GM21367 (cell line): ENCODE data around the gene PPP1R12A.
"Not testable (repeated sequence)": the region's sequence is repeated elsewhere in the genome, so short reads cannot be mapped to it uniquely, and the experiment has no call there.

Source experiments
- ATAC-seq: cut with Tn5 transposase; IDR thresholded peaks from one replicate; pipeline ENCODE4 v1.9.1; 2021; ENCODE audit not compliant: unreplicated experiment

PPP1R12A gene

GRCh38 chr12:79895804-79896203 is 39.1 kb downstream of the PPP1R12A start:
- no peak for ATAC-seq

DNA sequence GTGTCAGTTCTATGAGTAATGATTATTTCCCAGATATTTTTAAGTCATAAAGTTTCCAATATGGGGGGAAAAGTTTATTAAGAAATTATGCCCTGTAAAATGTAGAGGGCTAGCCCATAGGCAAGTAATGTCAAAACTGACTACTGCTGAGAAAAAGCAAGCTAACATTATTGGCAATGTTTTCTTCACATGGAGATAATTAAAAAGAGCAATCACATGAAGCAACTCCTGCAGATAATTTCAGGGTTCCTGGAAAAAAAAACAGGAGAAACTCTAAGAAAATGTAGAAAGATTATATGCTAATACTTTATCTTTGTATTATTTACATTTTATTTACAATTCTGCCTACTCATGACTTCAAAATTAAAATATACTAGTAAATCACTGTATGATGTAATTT is 39.8 kb downstream of the PPP1R12A start:
- ATAC-seq, result no peak

GRCh38 chr12:79891506-79892162 is 43.3 kb downstream of the PPP1R12A start:
- no peak for ATAC-seq

DNA sequence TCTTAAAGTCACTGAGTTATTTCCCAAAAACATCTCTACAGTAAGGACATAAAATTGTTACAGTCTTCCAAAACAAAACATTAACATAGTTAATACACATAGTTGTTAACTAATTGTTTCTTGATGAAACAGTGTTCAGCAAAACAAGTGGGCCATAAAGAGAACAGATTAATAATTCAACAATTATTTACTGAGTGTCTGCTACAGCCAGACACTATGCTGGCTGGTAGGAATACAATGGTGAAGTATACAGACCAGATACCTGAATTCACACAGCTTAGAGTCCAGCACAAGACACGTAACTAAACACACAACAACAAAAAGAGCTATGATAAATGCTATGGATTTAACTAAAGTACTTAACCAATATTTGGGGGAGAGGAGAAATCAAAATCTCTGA is 47.0 kb downstream of the PPP1R12A start:
- ATAC-seq, result no peak

DNA sequence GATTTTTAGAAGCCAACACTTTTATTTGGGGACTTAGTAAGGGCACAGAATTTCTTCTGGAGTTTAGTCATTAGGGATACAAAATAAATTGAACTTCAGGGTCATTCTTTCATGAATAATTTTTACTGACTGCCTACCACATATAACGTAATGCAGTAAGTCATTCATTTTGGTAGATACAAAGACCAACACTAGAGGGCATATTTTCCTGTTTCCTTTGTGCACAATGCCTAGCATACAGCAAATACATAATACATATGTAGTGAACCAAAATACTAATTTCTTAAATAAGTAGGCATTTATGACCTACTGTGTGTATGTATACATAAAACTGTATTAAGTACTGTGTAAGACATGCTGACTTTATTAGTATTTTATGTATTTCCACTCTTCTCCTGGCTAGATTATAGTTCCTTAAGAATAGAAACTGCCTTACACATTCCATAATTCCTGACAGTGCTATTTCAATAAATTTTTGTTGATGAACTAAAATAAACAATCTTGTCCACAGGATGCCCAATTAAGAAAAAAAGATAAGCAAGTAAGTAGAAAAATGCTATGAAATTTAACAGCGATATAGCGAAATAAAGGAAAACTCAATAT is 47.9 kb downstream of the PPP1R12A start:
- ATAC-seq, result peak; percentile 83

DNA sequence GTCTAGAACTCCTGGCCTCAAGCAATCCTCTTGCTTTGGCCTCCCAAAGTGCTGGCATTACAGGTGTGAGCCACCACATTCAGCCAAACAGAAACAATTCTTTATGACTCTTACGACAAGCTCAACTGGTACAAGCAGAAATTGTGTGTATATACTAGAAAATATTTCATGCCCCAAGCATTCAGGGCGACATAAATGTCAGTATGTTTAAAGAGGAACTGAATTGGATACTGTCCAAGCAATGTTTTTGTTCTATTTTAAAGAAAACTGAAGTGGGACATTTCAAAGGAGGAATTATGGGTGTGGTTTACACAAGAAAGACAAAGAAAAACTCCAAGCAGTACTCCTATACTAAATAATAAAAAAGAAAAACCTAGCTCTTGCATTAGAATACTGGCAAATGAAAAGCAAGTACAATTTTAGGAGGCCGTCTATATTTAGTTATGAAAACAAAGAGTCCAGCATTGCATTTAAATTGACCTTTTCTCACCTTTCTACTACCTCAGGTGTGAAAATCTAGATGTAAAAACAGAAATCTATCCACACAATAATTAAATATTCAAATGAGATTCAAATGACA is 48.9 kb downstream of the PPP1R12A start:
- ATAC-seq, result no peak

DNA sequence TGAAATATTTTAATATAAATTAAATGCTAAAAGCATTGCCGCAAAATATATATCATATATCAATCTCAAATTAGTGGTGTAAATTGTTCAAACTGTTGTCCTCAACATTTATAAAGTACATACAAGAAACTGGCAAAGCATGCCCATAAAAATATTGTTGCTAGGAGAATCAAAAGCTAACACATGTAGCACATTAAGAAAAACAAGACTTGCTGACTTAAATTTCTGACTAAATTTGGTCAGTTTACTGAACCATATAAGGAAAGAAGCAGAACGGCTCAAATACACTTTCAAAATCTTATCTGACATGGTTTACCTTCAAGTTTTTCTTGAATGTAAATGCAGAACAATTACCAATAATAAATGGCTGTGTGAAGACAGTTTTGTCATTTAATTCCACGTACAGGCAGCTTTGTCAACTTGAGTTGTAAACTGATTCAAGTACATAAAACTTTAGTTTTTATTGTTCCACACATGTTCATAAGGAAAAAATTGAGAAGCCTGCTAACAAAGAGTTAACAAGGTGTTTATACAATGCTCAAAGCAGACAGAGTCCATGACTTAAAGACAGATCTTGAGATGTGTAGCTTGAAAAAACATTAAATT is 50.4 kb downstream of the PPP1R12A start:
- ATAC-seq, result no peak

DNA sequence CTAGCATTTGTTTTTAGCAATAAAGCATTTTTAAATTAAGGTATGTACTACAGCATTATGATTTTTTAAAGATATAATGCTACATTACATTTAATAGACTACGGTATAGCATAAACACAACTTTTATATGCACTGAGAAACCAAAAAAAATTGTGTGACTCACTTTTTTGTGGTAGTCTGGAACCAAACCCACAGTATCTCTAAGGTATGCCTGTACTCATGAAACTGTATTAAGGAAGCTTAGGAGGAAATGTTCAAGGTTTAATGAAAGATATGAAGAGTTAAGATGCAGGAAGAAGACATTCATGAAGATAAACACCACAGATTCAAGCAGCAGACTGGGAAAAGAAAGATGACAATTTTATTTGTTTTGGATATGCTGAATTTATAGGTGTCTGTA is 51.7 kb downstream of the PPP1R12A start:
- ATAC-seq, result no peak

DNA sequence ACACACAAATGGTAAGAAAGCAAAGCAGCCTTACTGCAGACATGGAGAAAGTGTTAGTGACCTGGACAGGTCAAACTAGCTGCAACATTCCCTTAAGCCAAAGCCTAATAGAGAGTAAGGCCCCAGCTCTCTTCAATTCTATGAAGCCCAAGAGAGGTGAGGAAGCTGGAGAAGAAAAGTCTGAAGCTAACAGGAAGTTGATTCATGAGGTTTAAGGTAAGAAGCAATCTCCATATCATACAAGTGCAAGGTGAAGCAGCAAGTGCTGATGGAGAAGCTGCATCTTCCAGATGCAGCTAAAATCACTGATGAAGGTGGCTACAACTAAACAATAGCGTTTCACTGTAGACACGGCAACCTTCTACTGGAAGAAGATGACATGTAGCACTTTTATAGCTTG is 53.5 kb downstream of the PPP1R12A start:
- no peak for ATAC-seq

DNA sequence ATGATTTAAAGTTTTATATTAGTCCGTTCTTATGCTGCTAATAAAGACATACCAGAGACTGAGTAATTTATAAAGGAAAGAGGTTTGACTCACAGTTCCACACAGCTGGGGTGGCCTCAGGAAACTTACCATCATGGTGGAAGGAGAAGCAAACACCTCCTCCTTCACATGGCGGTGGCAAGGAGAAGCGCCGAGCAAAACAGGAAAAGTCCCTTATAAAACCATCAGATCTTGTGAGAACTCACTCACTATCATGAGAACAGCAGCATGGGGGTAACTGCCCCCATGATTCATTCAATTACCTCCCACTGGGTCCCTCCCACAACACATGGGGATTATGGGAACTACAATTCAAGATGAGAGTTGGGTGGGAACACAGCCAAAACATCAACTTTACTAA is 56.4 kb downstream of the PPP1R12A start:
- ATAC-seq, result not testable (repeated sequence)

GRCh38 chr12:79877246-79877645 is 57.7 kb downstream of the PPP1R12A start:
- ATAC-seq, result no peak

DNA sequence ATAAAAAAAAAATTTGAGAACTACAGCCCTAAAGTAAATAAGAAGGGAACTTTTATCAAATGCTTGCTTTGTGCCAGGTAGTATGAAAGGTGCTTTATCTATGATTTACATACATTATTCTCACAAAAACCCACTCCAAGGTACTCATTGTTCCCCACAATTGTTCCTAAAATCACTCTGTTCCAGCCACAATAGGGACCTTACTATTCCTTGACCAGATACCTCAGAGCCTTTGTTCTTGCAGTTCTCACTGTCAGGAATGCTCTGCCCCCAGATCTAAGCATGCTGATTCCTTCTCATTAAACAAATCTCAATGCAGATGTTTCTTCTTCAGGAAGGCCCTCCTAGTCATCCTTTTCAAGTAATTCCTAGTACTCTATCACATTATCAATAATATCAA is 60.2 kb downstream of the PPP1R12A start:
- ATAC-seq, result no peak

GRCh38 chr12:79873201-79873600 is 61.7 kb downstream of the PPP1R12A start:
- ATAC-seq, result no peak

DNA sequence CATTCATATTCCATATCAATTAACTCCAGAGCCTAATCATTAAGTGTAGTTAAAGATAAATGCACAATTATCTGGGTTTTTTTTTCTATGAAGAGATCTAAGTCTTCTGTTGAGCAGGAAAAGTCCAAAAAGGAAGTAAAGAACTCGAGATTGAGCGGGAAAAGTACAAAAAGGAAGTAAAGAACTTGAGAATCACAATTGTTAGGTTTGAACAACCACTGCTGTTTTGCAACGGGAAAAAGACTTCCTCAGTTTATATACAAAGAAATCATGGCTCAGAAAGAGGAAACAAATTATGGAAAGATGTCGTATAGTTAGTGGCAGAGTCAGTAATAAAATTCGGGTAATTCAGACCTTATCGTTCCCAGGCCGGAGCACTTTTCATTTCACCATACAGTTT is 63.3 kb downstream of the PPP1R12A start:
- ATAC-seq, result no peak

DNA sequence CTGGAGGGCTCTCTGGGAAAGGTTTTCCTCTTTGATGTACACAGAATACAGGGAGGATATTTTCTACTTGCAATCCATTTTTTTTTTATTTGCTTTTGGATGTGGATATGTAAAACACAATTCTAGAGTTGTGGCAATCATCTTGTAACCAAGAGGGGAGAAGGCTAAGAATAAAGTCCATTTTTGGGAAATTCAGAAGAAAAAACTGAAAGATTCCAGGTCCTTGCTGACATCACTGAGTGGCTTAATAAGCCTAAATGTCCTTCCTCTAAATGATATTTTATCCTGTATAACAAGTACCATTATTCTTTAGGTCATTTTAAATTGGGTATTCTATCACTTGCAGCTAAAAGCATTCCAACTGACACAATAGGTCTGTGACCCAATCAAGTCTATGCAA is 64.0 kb downstream of the PPP1R12A start:
- no peak for ATAC-seq

GRCh38 chr12:79859646-79860045 is 75.3 kb downstream of the PPP1R12A start:
- no peak for ATAC-seq

DNA sequence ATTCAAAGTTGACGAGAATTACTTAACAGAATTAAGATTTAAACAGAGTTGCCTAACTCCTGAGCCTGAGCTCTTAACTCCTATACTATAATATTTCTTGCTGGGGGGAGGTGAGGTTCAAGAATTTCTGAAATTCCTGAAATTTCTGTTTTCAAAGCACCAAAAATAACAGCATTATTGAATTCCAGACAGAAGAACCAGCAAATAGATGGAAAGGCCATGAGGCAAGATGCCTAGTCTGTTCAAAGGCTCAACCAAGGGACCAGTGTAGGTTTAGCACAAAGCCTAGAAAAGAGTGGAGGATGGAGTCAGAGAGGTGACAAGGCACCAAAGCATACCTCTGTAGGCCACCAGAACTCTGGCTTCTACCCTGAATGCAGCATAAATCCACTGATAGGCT is 76.4 kb downstream of the PPP1R12A start:
- no peak for ATAC-seq

DNA sequence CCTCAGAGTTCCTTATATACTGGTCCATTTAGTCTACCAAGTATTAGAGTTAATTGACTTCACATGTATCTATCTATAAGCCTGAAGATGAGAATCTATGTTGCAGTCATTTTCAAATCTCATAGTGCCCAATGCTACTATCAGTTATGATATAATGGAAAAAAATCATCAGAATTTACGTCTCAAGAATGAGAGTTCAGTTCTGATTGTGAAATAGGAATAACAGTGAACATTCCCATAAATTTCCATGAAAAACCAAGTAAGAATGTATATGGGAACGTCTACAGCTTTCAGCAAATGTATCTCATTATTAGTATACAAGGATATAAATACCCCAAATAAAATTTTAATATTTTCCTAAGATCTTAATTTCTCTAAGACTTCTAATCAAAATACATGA is 77.2 kb downstream of the PPP1R12A start:
- ATAC-seq, result no peak

DNA sequence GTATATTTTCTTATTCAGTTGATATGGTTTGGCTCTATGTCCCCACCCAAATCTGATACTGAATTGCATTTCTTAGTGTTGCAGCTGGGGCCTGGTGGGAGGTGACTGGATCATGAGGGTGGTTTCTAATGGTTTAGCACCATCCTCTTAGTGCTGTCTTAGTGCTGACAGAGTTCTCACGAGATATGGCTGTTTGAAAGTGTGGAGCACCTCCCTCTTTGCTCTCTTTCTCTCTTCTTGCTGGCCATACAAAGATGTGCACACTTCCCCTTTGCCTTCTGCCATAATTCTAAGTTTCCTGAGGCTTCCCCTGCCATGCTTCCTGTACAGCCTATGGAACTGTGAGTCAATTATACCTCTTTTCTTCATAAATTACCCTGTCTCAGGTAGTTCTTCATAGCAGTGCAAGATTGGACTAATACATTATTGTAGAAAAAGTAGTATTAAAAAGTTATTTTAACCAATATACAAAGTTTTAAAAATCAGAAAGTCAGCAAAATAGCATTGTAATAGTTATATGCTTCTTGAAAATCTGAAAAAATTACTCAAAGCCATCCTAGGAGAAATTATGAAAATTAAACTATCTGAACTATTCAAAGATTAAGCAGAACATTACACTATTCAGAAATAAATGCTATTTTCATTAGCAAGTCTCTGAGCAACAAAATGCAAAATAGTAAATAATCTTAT is 84.1 kb downstream of the PPP1R12A start:
- no peak for ATAC-seq

DNA sequence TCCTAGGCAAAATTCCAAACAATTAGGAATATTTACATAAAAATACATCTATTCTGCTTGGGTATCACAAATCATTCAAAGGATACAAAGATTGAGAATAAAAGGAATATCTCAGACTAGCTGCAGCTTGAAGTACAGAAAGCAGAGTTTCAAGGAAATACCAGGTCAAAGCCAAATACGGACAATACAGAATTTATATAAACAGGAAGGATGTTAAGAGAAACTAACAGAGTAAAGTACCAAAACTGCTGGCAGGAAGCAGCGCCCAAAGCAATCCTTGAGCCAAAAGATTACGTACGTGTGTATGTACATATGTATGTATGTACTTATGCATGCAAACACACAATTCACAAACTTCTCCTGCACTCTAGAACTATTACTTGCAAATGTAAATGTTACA is 86.6 kb downstream of the PPP1R12A start:
- no peak for ATAC-seq

GRCh38 chr12:79847417-79847816 is 87.5 kb downstream of the PPP1R12A start:
- no peak for ATAC-seq

DNA sequence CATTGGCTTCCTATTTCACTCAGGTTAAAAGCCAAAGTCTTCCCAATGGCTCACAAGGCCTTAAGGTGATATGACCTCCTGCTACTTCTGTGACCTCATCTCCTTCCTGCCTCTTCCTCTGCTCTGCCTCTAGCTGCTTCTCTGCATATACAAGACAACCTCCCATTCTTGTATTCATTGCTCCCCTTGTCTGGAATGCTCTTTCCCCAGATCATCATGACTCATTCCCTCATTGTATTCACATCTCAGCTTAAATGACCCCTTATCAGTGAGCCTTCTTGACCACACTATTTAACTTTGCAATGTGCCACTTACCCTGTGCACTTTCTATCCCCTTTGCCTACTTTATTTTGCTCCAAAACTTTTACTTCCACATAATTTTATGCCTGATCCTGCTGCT is 90.2 kb downstream of the PPP1R12A start:
- ATAC-seq, result no peak
